ENCODE results near the gene OR13J1.

DNA sequence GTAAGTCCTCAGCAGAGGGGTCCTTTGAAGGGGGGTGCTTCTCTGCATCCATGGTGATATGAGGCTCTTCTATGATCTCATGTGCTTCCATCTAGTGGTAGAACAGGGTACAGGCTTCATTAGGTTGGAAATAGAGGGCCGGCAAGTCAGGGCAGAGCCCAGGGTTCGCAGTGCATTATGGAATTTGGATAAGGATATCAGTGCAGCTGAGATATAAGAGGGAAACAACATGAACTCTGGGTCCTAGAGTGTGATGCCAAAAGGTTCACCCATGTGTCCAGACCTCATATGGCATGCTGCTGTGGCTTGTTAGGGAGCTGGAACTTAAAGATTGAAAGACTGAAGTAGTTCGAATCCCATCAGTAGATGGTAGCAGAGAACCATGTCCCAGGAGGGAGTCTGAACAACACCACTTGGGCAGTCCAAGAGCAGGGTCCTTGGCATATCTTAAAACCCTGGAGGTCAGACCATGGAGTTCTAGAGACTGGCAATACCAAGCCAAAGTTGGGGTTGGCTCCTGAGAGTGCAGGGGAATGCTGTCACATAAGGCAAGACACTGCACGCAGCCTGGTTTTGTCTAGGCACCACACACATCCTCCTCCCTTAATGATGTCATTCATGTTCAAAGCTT lies 44.0 kb downstream of the OR13J1 start:
- TF ChIP-seq, protein P1, sequence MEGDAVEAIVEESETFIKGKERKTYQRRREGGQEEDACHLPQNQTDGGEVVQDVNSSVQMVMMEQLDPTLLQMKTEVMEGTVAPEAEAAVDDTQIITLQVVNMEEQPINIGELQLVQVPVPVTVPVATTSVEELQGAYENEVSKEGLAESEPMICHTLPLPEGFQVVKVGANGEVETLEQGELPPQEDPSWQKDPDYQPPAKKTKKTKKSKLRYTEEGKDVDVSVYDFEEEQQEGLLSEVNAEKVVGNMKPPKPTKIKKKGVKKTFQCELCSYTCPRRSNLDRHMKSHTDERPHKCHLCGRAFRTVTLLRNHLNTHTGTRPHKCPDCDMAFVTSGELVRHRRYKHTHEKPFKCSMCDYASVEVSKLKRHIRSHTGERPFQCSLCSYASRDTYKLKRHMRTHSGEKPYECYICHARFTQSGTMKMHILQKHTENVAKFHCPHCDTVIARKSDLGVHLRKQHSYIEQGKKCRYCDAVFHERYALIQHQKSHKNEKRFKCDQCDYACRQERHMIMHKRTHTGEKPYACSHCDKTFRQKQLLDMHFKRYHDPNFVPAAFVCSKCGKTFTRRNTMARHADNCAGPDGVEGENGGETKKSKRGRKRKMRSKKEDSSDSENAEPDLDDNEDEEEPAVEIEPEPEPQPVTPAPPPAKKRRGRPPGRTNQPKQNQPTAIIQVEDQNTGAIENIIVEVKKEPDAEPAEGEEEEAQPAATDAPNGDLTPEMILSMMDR (IDR thresholded peaks at IDR 0.05) = peak; percentile 65 to 83 (median 78)
- no peak for TF ChIP-seq POLR2A (IDR thresholded peaks at IDR 0.05)

All from heart left ventricle (tissue), 13 donors.